ENCODE data around the gene CNIH4. TPM values are rescaled to one million over a fixed set of nuclear protein-coding genes. Genes with fewer than 3 reads are reported as not detected.
"Not testable (repeated sequence)": the region's sequence is repeated elsewhere in the genome, so short reads cannot be mapped to it uniquely, and the experiment has no call there.

The CNIH4 gene
- 23.9 and 49.1 TPM in 2 replicates for total RNA-seq (2014; rRNA removed; shearing (Covaris generic); ENCODE audit: low replicate concordance)

GRCh38 chr1:224356685-224357625, at the start of gene CNIH4:
Gene CNIH4 (plus strand): TSS chr1:224356879. CDS start chr1:224356925, 46 bp downstream.
- peak within 1 kb of the TSS; percentile 94 for H3K4me2 ChIP-seq (ENCODE audit: low read depth, low read length, poor library complexity, severe bottlenecking)
- peaks cover 18% of the 10 kb centered on the region for H3K4me1 ChIP-seq (ENCODE audit: low read length)
- peak within 1 kb of the TSS; percentile 2; the same call in 1 of the 2 replicates for H3K27ac ChIP-seq (ENCODE audit: low read length)
- peak; percentile 98 for DNase-seq
- 0 out of 2 replicates have a peak within 1 kb of the TSS, but pooled peaks have one; percentile 0 for H2AFZ ChIP-seq (ENCODE audit: low read length)
- H3K9ac ChIP-seq (ENCODE audit: low read length): peak within 1 kb of the TSS; percentile 93
- peak within 1 kb of the TSS; percentile 79 for H3K4me3 ChIP-seq (ENCODE audit: low read length)
- peaks cover 53% of the 10 kb centered on the region for H3K79me2 ChIP-seq (ENCODE audit: low read length)
- H3K9me2 ChIP-seq (replicated peaks; ENCODE audit: insufficient read depth, low read length): no peaks in the 10 kb centered on the region
- peaks cover 8% of the 10 kb centered on the region; the same call in 1 of the 2 replicates for H3K36me3 ChIP-seq (ENCODE audit: insufficient read depth, low read length)
- no peaks in the 10 kb centered on the region for H3K9me3 ChIP-seq (ENCODE audit: low read length)
- H4K20me1 ChIP-seq (ENCODE audit: insufficient read depth, low read depth, low read length): no peaks in the 10 kb centered on the region
- H3K27me3 ChIP-seq (ENCODE audit: low read length): no peaks in the 10 kb centered on the region

- H3K9me3 ChIP-seq (ENCODE audit: low read length): no peaks in the 10 kb centered on the region
- no peak for DNase-seq
- no peak overlapping the region for H3K9ac ChIP-seq (ENCODE audit: low read length)
- H3K4me2 ChIP-seq (ENCODE audit: low read depth, low read length, poor library complexity, severe bottlenecking): no peak overlapping the region
- H3K9me2 ChIP-seq (replicated peaks; ENCODE audit: insufficient read depth, low read length): no peaks in the 10 kb centered on the region
- no peak overlapping the region for H3K27ac ChIP-seq (ENCODE audit: low read length)
- 0 out of 2 replicates have a peak, but pooled peaks cover under 1% of the 10 kb centered on the region for H3K79me2 ChIP-seq (ENCODE audit: low read length)
- no peak overlapping the region for H3K4me3 ChIP-seq (ENCODE audit: low read length)
- H3K4me1 ChIP-seq (ENCODE audit: low read length): no peaks in the 10 kb centered on the region
- H3K36me3 ChIP-seq (ENCODE audit: insufficient read depth, low read length): peaks cover 27% of the 10 kb centered on the region; the same call in 1 of the 2 replicates
- H2AFZ ChIP-seq (ENCODE audit: low read length): no peak overlapping the region
- no peaks in the 10 kb centered on the region for H4K20me1 ChIP-seq (ENCODE audit: insufficient read depth, low read depth, low read length)
- H3K27me3 ChIP-seq (ENCODE audit: low read length): no peaks in the 10 kb centered on the region
These were observed 48.6 kb upstream of the CNIH4 start for GRCh38 chr1:224308064-224308463.

GRCh38 chr1:224311503-224311902, 45.2 kb upstream of the CNIH4 start:
- H3K4me1 ChIP-seq (ENCODE audit: low read length); H4K20me1 ChIP-seq (ENCODE audit: insufficient read depth, low read depth, low read length); H3K4me2 ChIP-seq (ENCODE audit: low read depth, low read length, poor library complexity, severe bottlenecking); DNase-seq; H3K9ac ChIP-seq (ENCODE audit: low read length); H2AFZ ChIP-seq (ENCODE audit: low read length); H3K4me3 ChIP-seq (ENCODE audit: low read length); H3K27me3 ChIP-seq (ENCODE audit: low read length); H3K27ac ChIP-seq (ENCODE audit: low read length); H3K9me3 ChIP-seq (ENCODE audit: low read length); H3K9me2 ChIP-seq (replicated peaks; ENCODE audit: insufficient read depth, low read length): not testable (repeated sequence)
- Histone ChIP-seq H3K36me3 (ENCODE audit: insufficient read depth, low read length) (peaks cover 28% of the 10 kb centered on the region; the same call in 1 of the 2 replicates), H3K79me2 (ENCODE audit: low read length) (peaks cover 26% of the 10 kb centered on the region)

GRCh38 chr1:224312025-224312424, 44.7 kb upstream of the CNIH4 start:
- Histone ChIP-seq H3K9me3 (ENCODE audit: low read length) (no peaks in the 10 kb centered on the region), H3K4me3 (ENCODE audit: low read length) (no peak overlapping the region), H3K4me2 (ENCODE audit: low read depth, low read length, poor library complexity, severe bottlenecking) (no peak overlapping the region), H3K4me1 (ENCODE audit: low read length) (no peaks in the 10 kb centered on the region), H3K27ac (ENCODE audit: low read length) (no peak overlapping the region), H2AFZ (ENCODE audit: low read length) (no peak overlapping the region), H3K27me3 (ENCODE audit: low read length) (no peaks in the 10 kb centered on the region), H3K79me2 (ENCODE audit: low read length) (peaks cover 28% of the 10 kb centered on the region), H4K20me1 (ENCODE audit: insufficient read depth, low read depth, low read length) (no peaks in the 10 kb centered on the region), H3K36me3 (ENCODE audit: insufficient read depth, low read length) (peaks cover 28% of the 10 kb centered on the region; the same call in 1 of the 2 replicates), H3K9me2 (replicated peaks; ENCODE audit: insufficient read depth, low read length) (no peaks in the 10 kb centered on the region), H3K9ac (ENCODE audit: low read length) (no peak overlapping the region)
- no peak for DNase-seq

GRCh38 chr1:224317383-224318045, 39.2 kb upstream of the CNIH4 start:
- no peak for DNase-seq
- Histone ChIP-seq H3K9me3 (ENCODE audit: low read length) (no peaks in the 10 kb centered on the region), H3K27me3 (ENCODE audit: low read length) (no peaks in the 10 kb centered on the region), H3K4me1 (ENCODE audit: low read length) (no peaks in the 10 kb centered on the region), H3K4me2 (ENCODE audit: low read depth, low read length, poor library complexity, severe bottlenecking) (no peak overlapping the region), H3K4me3 (ENCODE audit: low read length) (no peak overlapping the region), H3K36me3 (ENCODE audit: insufficient read depth, low read length) (peaks cover 18% of the 10 kb centered on the region; the same call in 1 of the 2 replicates), H3K79me2 (ENCODE audit: low read length) (peaks cover 71% of the 10 kb centered on the region), H3K27ac (ENCODE audit: low read length) (no peak overlapping the region), H2AFZ (ENCODE audit: low read length) (no peak overlapping the region), H4K20me1 (ENCODE audit: insufficient read depth, low read depth, low read length) (no peaks in the 10 kb centered on the region), H3K9ac (ENCODE audit: low read length) (no peak overlapping the region), H3K9me2 (replicated peaks; ENCODE audit: insufficient read depth, low read length) (no peaks in the 10 kb centered on the region)

- peaks cover 81% of the 10 kb centered on the region for H3K79me2 ChIP-seq (ENCODE audit: low read length)
- H3K4me2 ChIP-seq (ENCODE audit: low read depth, low read length, poor library complexity, severe bottlenecking): no peak overlapping the region
- H3K27ac ChIP-seq (ENCODE audit: low read length): no peak overlapping the region
- H3K36me3 ChIP-seq (ENCODE audit: insufficient read depth, low read length): peaks cover 9% of the 10 kb centered on the region; the same call in 1 of the 2 replicates
- no peak overlapping the region for H3K4me3 ChIP-seq (ENCODE audit: low read length)
- no peak overlapping the region for H3K9ac ChIP-seq (ENCODE audit: low read length)
- no peaks in the 10 kb centered on the region for H3K27me3 ChIP-seq (ENCODE audit: low read length)
- no peaks in the 10 kb centered on the region for H3K9me3 ChIP-seq (ENCODE audit: low read length)
- H2AFZ ChIP-seq (ENCODE audit: low read length): no peak overlapping the region
- no peaks in the 10 kb centered on the region for H3K9me2 ChIP-seq (replicated peaks; ENCODE audit: insufficient read depth, low read length)
- H4K20me1 ChIP-seq (ENCODE audit: insufficient read depth, low read depth, low read length): no peaks in the 10 kb centered on the region
- H3K4me1 ChIP-seq (ENCODE audit: low read length): peaks cover under 1% of the 10 kb centered on the region; the same call in 1 of the 2 replicates
- no peak for DNase-seq
These were observed 35.0 kb upstream of the CNIH4 start for GRCh38 chr1:224321706-224322105.

GRCh38 chr1:224325959-224326358, 30.7 kb upstream of the CNIH4 start:
- H3K4me3 ChIP-seq (ENCODE audit: low read length): no peak overlapping the region
- H3K9me3 ChIP-seq (ENCODE audit: low read length): no peaks in the 10 kb centered on the region
- H3K79me2 ChIP-seq (ENCODE audit: low read length): peaks cover 88% of the 10 kb centered on the region
- H3K36me3 ChIP-seq (ENCODE audit: insufficient read depth, low read length): peaks cover 11% of the 10 kb centered on the region; the same call in 1 of the 2 replicates
- no peaks in the 10 kb centered on the region for H4K20me1 ChIP-seq (ENCODE audit: insufficient read depth, low read depth, low read length)
- no peak overlapping the region for H2AFZ ChIP-seq (ENCODE audit: low read length)
- peaks cover 20% of the 10 kb centered on the region for H3K4me1 ChIP-seq (ENCODE audit: low read length)
- H3K27me3 ChIP-seq (ENCODE audit: low read length): no peaks in the 10 kb centered on the region
- no peaks in the 10 kb centered on the region for H3K9me2 ChIP-seq (replicated peaks; ENCODE audit: insufficient read depth, low read length)
- no peak overlapping the region for H3K27ac ChIP-seq (ENCODE audit: low read length)
- no peak overlapping the region for H3K4me2 ChIP-seq (ENCODE audit: low read depth, low read length, poor library complexity, severe bottlenecking)
- DNase-seq: no peak
- H3K9ac ChIP-seq (ENCODE audit: low read length): no peak overlapping the region

- H3K9me3 ChIP-seq (ENCODE audit: low read length): no peaks in the 10 kb centered on the region
- H3K36me3 ChIP-seq (ENCODE audit: insufficient read depth, low read length): peaks cover 11% of the 10 kb centered on the region; the same call in 1 of the 2 replicates
- H3K9me2 ChIP-seq (replicated peaks; ENCODE audit: insufficient read depth, low read length): no peaks in the 10 kb centered on the region
- no peak overlapping the region for H2AFZ ChIP-seq (ENCODE audit: low read length)
- peaks cover 31% of the 10 kb centered on the region for H3K4me1 ChIP-seq (ENCODE audit: low read length)
- no peak overlapping the region for H3K27ac ChIP-seq (ENCODE audit: low read length)
- no peaks in the 10 kb centered on the region for H3K27me3 ChIP-seq (ENCODE audit: low read length)
- peak overlapping the region; percentile 87 for H3K9ac ChIP-seq (ENCODE audit: low read length)
- H3K79me2 ChIP-seq (ENCODE audit: low read length): peaks cover 64% of the 10 kb centered on the region
- H3K4me2 ChIP-seq (ENCODE audit: low read depth, low read length, poor library complexity, severe bottlenecking): peak overlapping the region; percentile 97
- peak overlapping the region; percentile 90 for H3K4me3 ChIP-seq (ENCODE audit: low read length)
- no peaks in the 10 kb centered on the region for H4K20me1 ChIP-seq (ENCODE audit: insufficient read depth, low read depth, low read length)
- no peak for DNase-seq
These were observed 28.0 kb upstream of the CNIH4 start for GRCh38 chr1:224328644-224329043.

All from Karpas-422 (cell line).